ENCODE results near the gene TTLL3.
"Not testable (repeated sequence)": the region's sequence is repeated elsewhere in the genome, so short reads cannot be mapped to it uniquely, and the experiment has no call there.

The TTLL3 gene

GRCh38 chr3:9869955-9870354 is 59.9 kb downstream of the TTLL3 start:
- TF ChIP-seq MYC (IDR thresholded peaks at IDR 0.05; ENCODE audit: low read depth, low read length) (no peak), CTCF (IDR thresholded peaks at IDR 0.05; ENCODE audit: low read depth, low read length) (no peak), POLR2A (IDR thresholded peaks at IDR 0.05; ENCODE audit: extremely low read depth, insufficient read length) (no peak), MAX (IDR thresholded peaks at IDR 0.05; ENCODE audit: low read depth, low read length) (no peak)
- no peak overlapping the region for H3K4me3 ChIP-seq (ENCODE audit: low read depth, low read length)
- DNase-seq (ENCODE audit: low read depth), result no peak

GRCh38 chr3:9870978-9871377 is 60.9 kb downstream of the TTLL3 start:
- TF ChIP-seq MYC (IDR thresholded peaks at IDR 0.05; ENCODE audit: low read depth, low read length) (no peak), CTCF (IDR thresholded peaks at IDR 0.05; ENCODE audit: low read depth, low read length) (no peak), POLR2A (IDR thresholded peaks at IDR 0.05; ENCODE audit: extremely low read depth, insufficient read length) (no peak), MAX (IDR thresholded peaks at IDR 0.05; ENCODE audit: low read depth, low read length) (no peak)
- no peak for DNase-seq (ENCODE audit: low read depth)
- H3K4me3 ChIP-seq (ENCODE audit: low read depth, low read length), result no peak overlapping the region

- not testable (repeated sequence) for H3K4me3 ChIP-seq (ENCODE audit: low read depth, low read length); DNase-seq (ENCODE audit: low read depth)
These were observed 62.0 kb downstream of the TTLL3 start for GRCh38 chr3:9872067-9872466.

GRCh38 chr3:9875448-9875847 is 65.4 kb downstream of the TTLL3 start:
- TF ChIP-seq MAX (IDR thresholded peaks at IDR 0.05; ENCODE audit: low read depth, low read length) (no peak), POLR2A (IDR thresholded peaks at IDR 0.05; ENCODE audit: extremely low read depth, insufficient read length) (no peak), CTCF (IDR thresholded peaks at IDR 0.05; ENCODE audit: low read depth, low read length) (no peak), MYC (IDR thresholded peaks at IDR 0.05; ENCODE audit: low read depth, low read length) (no peak)
- DNase-seq (ENCODE audit: low read depth), result no peak
- no peak overlapping the region for H3K4me3 ChIP-seq (ENCODE audit: low read depth, low read length)

GRCh38 chr3:9876255-9876654 is 66.2 kb downstream of the TTLL3 start:
- H3K4me3 ChIP-seq (ENCODE audit: low read depth, low read length); DNase-seq (ENCODE audit: low read depth): not testable (repeated sequence)

- H3K4me3 ChIP-seq (ENCODE audit: low read depth, low read length), result no peak overlapping the region
- TF ChIP-seq POLR2A (IDR thresholded peaks at IDR 0.05; ENCODE audit: extremely low read depth, insufficient read length) (no peak), MYC (IDR thresholded peaks at IDR 0.05; ENCODE audit: low read depth, low read length) (no peak), CTCF (IDR thresholded peaks at IDR 0.05; ENCODE audit: low read depth, low read length) (no peak), MAX (IDR thresholded peaks at IDR 0.05; ENCODE audit: low read depth, low read length) (no peak)
- DNase-seq (ENCODE audit: low read depth), result no peak
These were observed 66.9 kb downstream of the TTLL3 start for GRCh38 chr3:9876991-9877390.

- DNase-seq (ENCODE audit: low read depth), result no peak
- TF ChIP-seq MYC (IDR thresholded peaks at IDR 0.05; ENCODE audit: low read depth, low read length) (no peak), CTCF (IDR thresholded peaks at IDR 0.05; ENCODE audit: low read depth, low read length) (no peak), POLR2A (IDR thresholded peaks at IDR 0.05; ENCODE audit: extremely low read depth, insufficient read length) (no peak), MAX (IDR thresholded peaks at IDR 0.05; ENCODE audit: low read depth, low read length) (no peak)
- no peak overlapping the region for H3K4me3 ChIP-seq (ENCODE audit: low read depth, low read length)
These were observed 68.6 kb downstream of the TTLL3 start for GRCh38 chr3:9878700-9879099.

Data from NB4 (cell line).